NCI-H2107 treated with DMSO at 0.1 percent for 48 hours (cell line): Measurements from ENCODE around the gene PEAK1.
"Not testable (repeated sequence)": the region's sequence is repeated elsewhere in the genome, so short reads cannot be mapped to it uniquely, and the experiment has no call there.

Experiments
- DNase-seq: peaks from one replicate; lab custom pipeline; 2025; ENCODE audit not compliant: unreplicated experiment; lab: John Stamatoyannopoulos, UW

PEAK1 gene

GRCh38 chr15:77181305-77182074 is 238.4 kb downstream of the PEAK1 start:
- no peak for DNase-seq

DNA sequence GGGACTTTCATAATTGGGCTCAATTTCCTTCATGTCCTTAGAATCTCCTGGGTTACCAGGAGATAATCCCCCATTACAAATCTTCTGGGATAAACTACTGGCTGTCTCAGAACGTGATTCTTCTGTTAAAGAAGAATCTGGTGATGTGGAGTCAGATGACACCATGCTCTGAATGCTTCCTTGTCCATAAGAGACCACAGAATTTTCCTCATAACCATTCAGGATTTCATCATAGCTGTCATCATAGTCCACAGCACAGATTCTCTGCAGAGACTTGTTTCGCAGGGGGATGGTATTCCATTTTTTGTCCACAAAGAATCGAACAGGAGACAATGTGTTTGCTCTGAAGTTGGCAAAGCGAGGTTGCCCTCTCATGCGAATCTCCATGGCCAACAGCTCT is 239.1 kb downstream of the PEAK1 start:
- no peak for DNase-seq

- no peak for DNase-seq
These were observed 239.6 kb downstream of the PEAK1 start for GRCh38 chr15:77180270-77180669.

- DNase-seq, result no peak
These were observed 240.3 kb downstream of the PEAK1 start for GRCh38 chr15:77179541-77179998.

DNA sequence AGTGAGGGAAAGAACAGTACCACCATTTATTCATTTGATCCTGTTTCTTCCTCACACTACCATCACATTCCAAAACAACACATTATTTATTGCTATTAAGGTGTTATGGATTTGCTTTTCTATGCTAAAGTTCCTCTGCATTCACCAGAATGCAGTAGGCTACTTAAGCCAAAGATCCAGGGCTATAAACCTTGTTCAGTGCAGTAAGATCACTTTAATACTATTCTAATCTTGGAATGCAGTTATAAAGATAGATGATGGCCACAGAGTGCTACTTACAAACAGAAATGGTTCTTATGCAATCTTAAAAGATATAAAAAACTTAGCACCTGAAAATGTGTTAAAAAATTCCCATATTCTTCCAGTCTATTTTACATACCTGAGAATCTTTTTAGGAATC is 241.5 kb downstream of the PEAK1 start:
- no peak for DNase-seq

DNA sequence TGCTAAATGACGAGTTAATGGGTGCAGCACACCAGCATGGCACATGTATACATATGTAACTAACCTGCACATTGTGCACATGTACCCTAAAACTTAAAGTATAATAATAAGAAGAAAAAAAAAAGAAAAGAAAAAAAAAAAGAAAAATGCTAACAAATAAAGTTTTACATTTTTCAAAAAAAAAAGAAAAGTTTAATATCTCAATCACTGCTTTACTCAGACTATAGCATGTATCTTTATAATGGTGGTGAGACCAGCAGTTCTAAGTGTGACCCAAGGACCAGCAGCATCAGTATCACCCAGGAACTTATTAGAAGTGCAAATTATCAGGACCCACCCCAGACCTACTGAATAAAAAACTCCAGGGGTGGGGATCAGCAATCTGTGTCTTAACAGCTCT is 243.8 kb downstream of the PEAK1 start:
- not testable (repeated sequence) for DNase-seq

DNA sequence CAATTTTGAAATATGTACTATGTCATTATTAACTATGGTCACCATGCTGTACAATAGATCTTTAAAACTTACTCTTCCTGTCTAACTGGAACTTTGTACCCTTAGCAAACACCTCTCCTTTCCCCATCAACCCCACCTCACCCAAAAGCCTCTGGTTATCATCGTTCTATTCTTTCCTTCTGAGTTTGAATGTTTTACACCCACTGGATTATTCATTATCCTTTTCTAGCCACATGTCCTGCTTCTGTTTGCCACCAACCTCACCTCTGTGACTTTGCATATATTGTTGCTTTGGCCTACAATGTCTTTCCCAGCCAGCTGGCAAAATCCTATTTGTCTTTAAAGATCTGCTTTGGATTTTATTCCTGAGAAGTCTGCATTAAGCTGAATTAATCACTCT is 246.4 kb downstream of the PEAK1 start:
- no peak for DNase-seq

DNA sequence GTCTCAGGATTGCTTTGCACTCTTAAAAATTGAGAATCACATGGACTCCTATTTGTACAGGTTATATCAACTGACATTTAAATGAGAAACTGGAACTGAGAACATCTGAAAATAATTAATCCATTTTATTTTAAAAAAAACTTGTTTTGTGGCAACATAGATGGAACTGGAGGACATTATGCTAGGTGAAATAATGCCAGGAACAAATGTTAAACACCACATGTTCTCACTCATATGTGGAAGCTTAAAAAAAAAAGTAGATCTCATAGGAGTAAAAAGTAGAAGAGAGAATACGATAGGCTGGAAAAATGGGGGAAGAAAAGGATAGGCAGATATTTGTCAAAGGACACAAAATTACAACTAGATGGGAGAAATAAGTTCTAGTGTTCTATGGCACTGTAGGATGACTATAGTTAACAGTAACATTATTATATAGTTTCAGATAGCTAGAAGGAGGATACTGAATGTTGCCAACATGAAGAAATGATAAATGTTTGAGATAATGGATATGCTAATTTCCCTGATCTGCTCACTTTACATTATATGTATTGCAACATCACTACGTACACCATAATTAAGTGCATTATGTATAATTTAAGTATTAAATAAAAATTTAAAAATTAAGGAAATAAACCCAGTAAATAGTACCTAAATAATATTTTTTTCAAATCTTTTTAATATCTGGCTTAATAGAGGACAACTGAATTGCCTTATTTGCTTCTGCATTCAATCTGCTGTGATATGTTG is 248.5 kb downstream of the PEAK1 start:
- DNase-seq, result no peak

GRCh38 chr15:77168616-77169015 is 251.3 kb downstream of the PEAK1 start:
- DNase-seq, result no peak

DNA sequence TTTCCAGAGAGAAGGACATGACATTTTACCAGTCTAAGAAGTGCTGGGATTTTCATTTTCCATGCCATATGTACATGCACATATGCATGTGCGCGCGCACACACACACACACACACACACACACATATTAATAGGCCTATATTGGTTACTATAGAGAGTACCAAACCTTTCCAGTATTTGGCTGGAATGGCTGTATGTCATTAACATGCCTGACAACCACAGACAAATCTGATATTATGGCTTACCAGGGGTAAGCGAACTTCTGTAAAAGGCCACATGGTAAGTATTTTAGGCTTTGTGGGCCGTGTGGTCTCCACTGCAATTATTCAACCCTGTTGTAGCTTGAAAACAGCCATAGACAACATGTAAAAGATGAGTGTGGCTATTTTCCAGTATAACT is 251.8 kb downstream of the PEAK1 start:
- no peak for DNase-seq

DNA sequence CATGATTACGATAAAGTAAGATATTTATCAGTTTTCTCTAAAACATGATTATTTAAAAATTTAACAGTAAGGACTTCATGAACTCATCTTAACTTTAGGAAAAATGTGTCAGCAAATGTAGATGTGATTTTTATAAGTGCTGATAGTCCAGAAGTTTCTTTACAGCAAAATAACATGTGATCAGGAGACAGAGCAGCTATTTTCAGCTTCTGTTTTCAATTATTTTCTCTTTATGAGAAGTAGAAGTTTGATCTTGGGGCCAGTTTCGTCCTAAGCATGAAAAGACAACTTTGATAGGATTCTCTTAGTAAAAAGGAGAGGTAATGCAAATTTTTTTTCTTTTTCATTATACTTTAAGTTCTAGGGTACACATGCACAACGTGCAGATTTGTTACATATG is 252.5 kb downstream of the PEAK1 start:
- DNase-seq, result no peak

DNA sequence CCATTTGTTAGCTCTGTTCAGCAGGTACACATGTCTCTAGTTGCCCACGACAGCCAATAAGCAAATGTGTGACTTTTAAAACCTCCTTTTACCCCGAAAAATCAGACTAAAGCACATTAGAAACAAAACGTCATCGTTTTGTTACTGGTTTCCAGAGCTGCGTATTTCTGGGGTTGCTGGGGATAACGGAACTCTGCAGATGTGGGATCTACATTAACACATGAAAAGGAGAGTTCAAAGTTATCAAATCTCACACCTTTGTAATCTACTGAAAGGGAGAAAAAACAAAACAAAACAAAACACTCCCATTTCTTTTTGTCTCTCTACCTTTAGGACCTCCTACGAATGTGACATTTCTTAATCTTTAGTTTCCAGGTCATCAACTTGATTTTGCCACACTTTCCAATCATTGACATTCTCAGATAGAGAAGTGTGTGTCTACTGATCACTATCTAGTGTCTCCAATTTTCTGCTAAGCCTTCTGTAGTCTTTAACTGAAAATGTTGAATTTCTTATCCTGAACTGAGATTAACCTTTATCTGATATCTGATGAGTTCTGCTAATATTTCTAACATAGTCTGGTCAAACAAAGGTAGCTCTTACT is 256.0 kb downstream of the PEAK1 start:
- DNase-seq, result no peak

DNA sequence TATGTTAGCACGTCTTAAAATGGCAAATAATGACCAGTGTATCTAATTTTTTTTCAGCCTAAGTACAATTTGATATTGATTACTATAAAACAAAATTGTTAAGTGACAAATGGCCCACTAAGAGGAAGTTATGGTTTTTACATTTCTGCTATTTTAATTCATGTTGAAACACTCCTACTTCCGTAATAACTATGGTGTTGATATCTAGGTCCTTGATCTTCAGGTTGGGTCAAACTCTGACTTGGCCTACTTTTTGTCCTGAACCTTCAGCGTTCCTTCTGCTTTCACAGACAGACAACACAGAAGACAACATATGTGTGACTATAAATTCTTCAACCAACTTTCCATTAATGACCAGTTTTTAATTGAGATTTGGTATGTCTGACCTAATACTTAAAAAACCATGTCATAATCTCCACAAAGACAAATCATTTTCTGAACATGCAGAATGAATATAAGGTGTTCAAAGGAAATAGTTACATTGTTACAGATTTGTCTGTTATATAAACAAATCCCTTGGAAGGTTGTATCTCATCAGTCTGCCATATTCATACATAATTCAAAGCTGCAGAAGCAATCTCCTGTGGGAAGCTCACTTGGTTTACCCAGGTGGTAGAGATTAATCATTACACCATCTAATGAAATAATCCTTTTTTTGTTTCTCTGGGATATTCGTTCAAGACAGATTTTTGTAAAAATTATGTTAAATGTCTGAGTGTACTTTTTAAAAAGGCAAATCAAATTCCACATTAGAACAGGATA is 256.9 kb downstream of the PEAK1 start:
- DNase-seq, result no peak

- DNase-seq, result no peak
These were observed 259.1 kb downstream of the PEAK1 start for GRCh38 chr15:77160562-77161478.

DNA sequence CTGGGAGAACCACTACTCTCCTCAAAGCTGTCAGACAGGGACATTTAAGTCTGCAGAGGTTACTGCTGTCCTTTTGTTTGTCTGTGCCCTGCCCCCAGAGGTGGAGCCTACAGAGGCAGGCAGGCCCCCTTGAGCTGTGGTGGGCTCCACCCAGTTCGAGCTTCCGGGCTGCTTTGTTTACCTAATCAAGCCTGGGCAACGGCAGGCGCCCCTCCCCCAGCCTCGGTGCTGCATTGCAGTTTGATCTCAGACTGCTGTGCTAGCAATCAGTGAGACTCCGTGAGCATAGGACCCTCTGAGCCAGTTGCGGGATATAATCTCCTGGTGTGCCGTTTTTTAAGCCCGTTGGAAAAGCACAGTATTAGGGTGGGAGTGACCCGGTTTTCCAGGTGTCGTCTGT is 263.9 kb downstream of the PEAK1 start:
- DNase-seq, result not testable (repeated sequence)

DNA sequence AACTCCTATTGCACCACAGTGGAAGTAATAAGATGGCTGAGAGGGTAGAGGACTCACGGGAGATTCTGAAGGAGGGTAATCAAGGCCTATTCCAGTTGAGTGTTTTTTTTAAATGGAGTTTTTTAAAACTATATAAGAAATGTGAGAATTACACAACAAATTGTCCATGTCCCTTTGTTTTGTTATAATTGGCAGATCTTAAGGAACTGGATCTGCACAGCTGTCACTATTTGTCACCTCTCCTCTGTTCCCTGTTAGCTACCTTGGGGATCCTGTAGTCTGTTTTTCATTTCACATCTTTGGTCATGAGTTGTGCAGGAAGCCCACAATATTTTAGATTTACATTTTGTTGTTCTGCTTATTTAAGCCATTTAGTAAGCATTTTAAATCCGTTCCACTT is 271.7 kb downstream of the PEAK1 start:
- no peak for DNase-seq

DNA sequence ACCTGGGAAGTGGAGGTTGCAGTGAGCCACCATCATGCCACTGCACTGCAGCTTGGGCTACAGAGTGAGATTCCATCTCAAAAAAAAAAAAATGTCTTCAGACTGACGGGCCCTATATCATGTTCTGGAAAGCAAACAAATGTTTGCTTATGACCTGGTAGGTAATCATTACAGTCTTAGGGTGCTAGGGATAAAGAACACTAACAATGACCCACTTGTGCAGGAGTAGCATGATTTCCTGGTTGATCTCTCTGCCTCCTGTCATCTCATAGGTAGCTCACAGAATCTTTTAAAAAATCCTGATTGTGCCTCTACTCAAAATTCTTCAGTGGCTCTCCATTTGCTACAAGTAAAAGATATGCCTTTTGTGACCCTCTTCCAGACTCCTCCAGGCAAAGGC is 274.5 kb downstream of the PEAK1 start:
- no peak for DNase-seq

- no peak for DNase-seq
These were observed 275.3 kb downstream of the PEAK1 start for GRCh38 chr15:77144492-77145070.

- no peak for DNase-seq
These were observed 275.9 kb downstream of the PEAK1 start for GRCh38 chr15:77144026-77144425.

GRCh38 chr15:77143616-77144015 is 276.3 kb downstream of the PEAK1 start:
- no peak for DNase-seq
